Heart left ventricle (tissue), 16 donors: Measurements from ENCODE around the gene MOV10. TPM values are rescaled to one million over a fixed set of nuclear protein-coding genes. Genes with fewer than 3 reads are reported as not detected.
A peak's percentile ranks its signal among the peaks of the same experiment; 100 is the strongest.

Experiments used
- ATAC-seq, 4 donors: fragments of 200-7000 bp; cut with Tn5 transposase; one replicate each; pipeline ENCODE4 v1.9.1; 2020 to 2022; ENCODE audit warnings: moderate library complexity in 4 of 4, mild to moderate bottlenecking in 3 of 4, moderate number of reproducible peaks in 1 of 4
- DNase-seq, 5 donors: peaks; one replicate each; pipeline ENCODE4 v3.0.0-alpha.2; 2020
- H3K27ac ChIP-seq, 12 donors: fragments of 200-600 bp; sonication (generic) in 4 of 12; one replicate each; pipeline versions ENCODE4 v1.5.0 to v1.8.0; 2016 to 2022; ENCODE audit warnings: mild to moderate bottlenecking in 2 of 12
- H3K27me3 ChIP-seq, 9 donors: fragments of 200-600 bp; sonication (generic) in 2 of 9; one replicate each; pipeline versions ENCODE4 v1.5.1 to v1.8.0; 2016 to 2022; ENCODE audit warnings: mild to moderate bottlenecking in 3 of 9
- H3K36me3 ChIP-seq, 9 donors: fragments of 200-600 bp; sonication (generic) in 2 of 9; one replicate each; pipeline versions ENCODE4 v1.5.0 to v1.8.0; 2018 to 2022; ENCODE audit warnings: mild to moderate bottlenecking in 2 of 9
- H3K4me1 ChIP-seq, 12 donors: fragments of 200-600 bp; sonication (generic) in 4 of 12; one replicate each; pipeline versions ENCODE4 v1.5.0 to v1.8.0; 2016 to 2022; ENCODE audit warnings: mild to moderate bottlenecking in 3 of 12
- H3K4me3 ChIP-seq, 12 donors: fragments of 200-600 bp; sonication (generic) in 4 of 12; one replicate each; pipeline versions ENCODE4 v1.5.0 to v1.8.0; 2017 to 2022; ENCODE audit warnings: mild to moderate bottlenecking in 9 of 12, moderate library complexity in 4 of 12
- H3K9me3 ChIP-seq, 12 donors: fragments of 200-600 bp; sonication (generic) in 4 of 12; one replicate each; pipeline versions ENCODE4 v1.5.0 to v1.8.0; 2016 to 2022; ENCODE audit warnings: mild to moderate bottlenecking in 1 of 12
- POLR2A ChIP-seq, 2 donors: fragments of 450-650 bp; IDR thresholded peaks; one replicate each; pipeline ENCODE4 v1.6.1; 2017; ENCODE audit warnings: antibody characterized with exemption in 2 of 2, mild to moderate bottlenecking in 2 of 2, moderate library complexity in 2 of 2
- WGBS, 4 donors: extraction: QIAGEN DNeasy Blood & Tissue Kit in 2 of 4; methylation state at CpG; one replicate each; pipeline versions ENCODE4 v1.1.5 to v1.1.7; 2013 to 2018; 5-methylcytosine and 5-hydroxymethylcytosine counted together
- intact Hi-C, 10 donors: fragments of 100-400 bp; cut with DNase I; formaldehyde crosslinking; loops; one replicate each; pipeline versions ENCODE4 v1.11.1 to v1.14.2; 2022
- polyA plus RNA-seq, 2 donors: library from polyadenylated mRNA; stranded (reverse); fragments of 200-250 nt; gene quantifications; one replicate each; pipeline ENCODE4 v1.2.3, GENCODE V29; 2013
- total RNA-seq, 9 donors: library from RNA; depleted of rRNA in 2 of 9; stranded (reverse); fragments of >200 nt in 2 of 9; fragmentation: NEBNext Ultra II Directional in 3 of 9; extraction: Animal tissue kit (Norgen Biotek cat#: 25700) in 3 of 9; gene quantifications; one replicate each; pipeline versions ENCODE4 v1.1.0 to v1.2.4, GENCODE V29; 2016 to 2023
- TF ChIP-seq, protein P1 (sequence below), 12 donors: fragments of 200-600 bp; sonication (generic) in 4 of 12; IDR thresholded peaks; one replicate each; pipeline versions ENCODE4 v1.5.0 to v1.8.0; 2018 to 2022; ENCODE audit warnings: antibody characterized with exemption in 12 of 12, mild to moderate bottlenecking in 5 of 12
- donor health status: ischemic (EF 13 %, LVEDD 7.1; RV severe dilation, severe dysfunction).
- donor health status: healthy with polysubstance abuse.
- donor health status: DM: no; HTN: yes; CAD: no.
- donor health status: DM: no; HTN: no; CAD: no.
- donor health status: ischemic (EF 25% LVEDD 6.9; RV normal size, moderate dysfunction).
- donor health status: ischemic (EF 25% LVEDD 5.7; RV mildly dilated, moderate dysfunction).
- donor health status: healthy.
- donor health status: DM: yes; HTN: yes; CAD: no.
- donor health status: ischemic (EF 35%, LVEDD 5.7; RV mildly dilated, moderate dysfunction).
- donor health status: nonischemic (EF 11% LVEDD 7.7; RV severe dilation, severe dysfunction).
- donor health status: DM: yes; HTN: yes; CAD: no.
- donor health status: PGD.
- donor health status: ischemic (EF 29% LVEDD 5.4; RV normal size, mild dysfunction).
- donor health status: nonischemic (EF 23%, LVEDD 6.1; RV moderate dilation, normal function).

Gene MOV10
- total and polyA plus RNA-seq, 11 donors, result 7.5 to 43.6 (median 13.3) TPM

- intact Hi-C loops, result loop anchor here in 4 of 10 donors (2.0 to 10.0 kb wide), 4 partner anchors 26 to 306 kb away; partner anchors contain the start of genes WNT2B (in 4 of the 4) and MOV10 (in 1 of the 4)
- peak; percentile 74 to 84 (median 79) for ATAC-seq
- peak; percentile 98 to 99 (median 99) for DNase-seq
- peaks cover 0 to 84% (median 71%) of the 10 kb centered on the region in 9 donors for H3K36me3 ChIP-seq
- peak overlapping the region; percentile 67 to 100 (median 96) for H3K27ac ChIP-seq
- TF ChIP-seq, protein P1, sequence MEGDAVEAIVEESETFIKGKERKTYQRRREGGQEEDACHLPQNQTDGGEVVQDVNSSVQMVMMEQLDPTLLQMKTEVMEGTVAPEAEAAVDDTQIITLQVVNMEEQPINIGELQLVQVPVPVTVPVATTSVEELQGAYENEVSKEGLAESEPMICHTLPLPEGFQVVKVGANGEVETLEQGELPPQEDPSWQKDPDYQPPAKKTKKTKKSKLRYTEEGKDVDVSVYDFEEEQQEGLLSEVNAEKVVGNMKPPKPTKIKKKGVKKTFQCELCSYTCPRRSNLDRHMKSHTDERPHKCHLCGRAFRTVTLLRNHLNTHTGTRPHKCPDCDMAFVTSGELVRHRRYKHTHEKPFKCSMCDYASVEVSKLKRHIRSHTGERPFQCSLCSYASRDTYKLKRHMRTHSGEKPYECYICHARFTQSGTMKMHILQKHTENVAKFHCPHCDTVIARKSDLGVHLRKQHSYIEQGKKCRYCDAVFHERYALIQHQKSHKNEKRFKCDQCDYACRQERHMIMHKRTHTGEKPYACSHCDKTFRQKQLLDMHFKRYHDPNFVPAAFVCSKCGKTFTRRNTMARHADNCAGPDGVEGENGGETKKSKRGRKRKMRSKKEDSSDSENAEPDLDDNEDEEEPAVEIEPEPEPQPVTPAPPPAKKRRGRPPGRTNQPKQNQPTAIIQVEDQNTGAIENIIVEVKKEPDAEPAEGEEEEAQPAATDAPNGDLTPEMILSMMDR (IDR thresholded peaks at IDR 0.05), result peak in 6 of 12 donors; percentile 15 to 45 (median 26)
- peak in 1 of 2 donors; percentile 20 for TF ChIP-seq POLR2A (IDR thresholded peaks at IDR 0.05)
- H3K27me3 ChIP-seq, result no peaks in the 10 kb centered on the region
- H3K4me1 ChIP-seq, result peaks cover 17 to 88% (median 74%) of the 10 kb centered on the region in 12 donors
- H3K9me3 ChIP-seq, result no peaks in the 10 kb centered on the region
- WGBS, 4 donors, result 3 to 14% (median 5%) methylated on average over 6 to 7 of the region's 7 CpGs
- peak overlapping the region in 5 of 12 donors; percentile 1 to 28 (median 5) for H3K4me3 ChIP-seq
Observed at GRCh38 chr1:112700290-112701226, 26.1 kb downstream of the MOV10 start.

DNA sequence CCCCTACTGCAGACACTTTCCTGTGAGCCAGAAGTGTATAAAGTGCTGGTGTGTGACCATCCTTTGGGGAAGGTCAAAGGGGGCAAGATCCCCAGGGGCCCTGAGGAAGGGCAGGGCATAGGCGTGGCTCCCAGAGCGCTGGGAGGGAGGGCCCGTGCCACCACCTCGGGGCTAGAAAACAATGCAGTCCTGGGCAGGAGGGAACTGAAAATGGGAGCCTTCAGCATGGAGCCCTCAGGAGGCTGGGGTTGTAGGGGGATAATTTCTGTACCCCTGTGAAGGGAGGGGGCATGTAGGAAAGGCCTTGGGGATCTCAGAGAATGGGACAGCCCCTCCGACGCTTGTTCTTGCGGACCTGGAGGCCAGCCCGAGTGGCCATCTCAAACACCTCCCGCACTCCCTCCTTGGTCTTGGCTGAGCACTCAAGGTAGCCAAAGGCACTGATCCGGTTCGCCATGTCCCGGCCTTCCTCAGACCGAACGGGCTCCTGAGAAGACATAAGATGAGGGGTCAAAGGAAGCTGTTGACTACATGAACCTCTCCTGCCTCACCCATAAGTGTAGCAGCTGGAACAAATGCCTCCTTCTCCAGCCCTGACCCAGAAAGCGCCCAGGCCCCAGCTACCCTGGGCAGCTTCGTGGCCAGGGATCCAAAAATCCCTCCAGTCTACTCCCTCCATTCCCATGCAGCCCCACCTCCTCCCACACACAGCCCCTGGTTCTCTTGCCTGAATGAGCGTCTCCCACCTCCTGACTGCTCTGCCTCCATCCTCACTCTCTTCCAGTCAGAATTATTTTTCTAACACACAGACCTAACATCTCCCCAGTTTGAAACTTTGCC is 27.0 kb downstream of the MOV10 start:
- ATAC-seq (peak in 1 of 4 donors; percentile 0), DNase-seq (peak in 1 of 5 donors; percentile 42)
- H3K4me1 ChIP-seq, result peaks cover 17 to 92% (median 79%) of the 10 kb centered on the region in 12 donors
- peaks cover 0 to 76% (median 63%) of the 10 kb centered on the region in 9 donors for H3K36me3 ChIP-seq
- 45 to 68% (median 57%) methylated on average over 16 to 17 of the region's 17 CpGs for WGBS, 4 donors
- TF ChIP-seq, protein P1 (IDR thresholded peaks at IDR 0.05), result peak in 1 of 12 donors; percentile 1
- TF ChIP-seq POLR2A (IDR thresholded peaks at IDR 0.05), result no peak
- peak overlapping the region in 3 of 12 donors; percentile 5 to 28 (median 14) for H3K4me3 ChIP-seq
- no peaks in the 10 kb centered on the region for H3K27me3 ChIP-seq
- no peaks in the 10 kb centered on the region for H3K9me3 ChIP-seq
- intact Hi-C loops, result loop anchor here in 4 of 10 donors (2.0 to 10.0 kb wide), 4 partner anchors 27 to 307 kb away; partner anchors contain the start of genes WNT2B (in 4 of the 4) and MOV10 (in 1 of the 4)
- H3K27ac ChIP-seq, result peak overlapping the region; percentile 67 to 100 (median 96)

DNA sequence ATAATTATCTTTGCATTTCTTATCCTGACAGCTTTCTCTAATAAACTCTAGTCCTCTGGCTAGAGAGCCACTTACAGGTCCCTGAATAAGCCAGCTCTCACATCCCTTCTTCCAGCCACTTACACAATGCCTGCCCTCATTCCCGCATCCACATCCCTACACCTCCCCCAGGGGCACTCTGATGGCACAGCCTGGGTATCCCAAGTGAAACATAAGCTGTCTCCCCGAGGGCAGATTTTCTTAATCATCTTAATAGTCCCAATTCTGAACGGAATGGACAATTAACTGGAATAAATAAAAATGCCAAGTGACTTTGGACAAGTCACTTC is 27.6 kb downstream of the MOV10 start:
- no peaks in the 10 kb centered on the region for H3K9me3 ChIP-seq
- ATAC-seq (no peak), DNase-seq (no peak)
- H3K36me3 ChIP-seq, result peaks cover 0 to 70% (median 57%) of the 10 kb centered on the region in 9 donors
- H3K4me3 ChIP-seq, result no peak overlapping the region
- no peaks in the 10 kb centered on the region for H3K27me3 ChIP-seq
- 51 to 70% (median 62%) methylated on average over 3 of the region's 3 CpGs for WGBS, 4 donors
- intact Hi-C loops, result loop anchor here in 4 of 10 donors (10.0 kb wide), 2 partner anchors 197 to 237 kb away; partner anchors contain the start of gene WNT2B (in 4 of the 4)
- no peak for TF ChIP-seq POLR2A (IDR thresholded peaks at IDR 0.05)
- TF ChIP-seq, protein P1 (IDR thresholded peaks at IDR 0.05), result no peak
- H3K4me1 ChIP-seq, result peaks cover 17 to 86% (median 79%) of the 10 kb centered on the region in 12 donors
- peak overlapping the region; percentile 67 to 100 (median 96) for H3K27ac ChIP-seq
